ENCODE results near the gene NRF1. TPM values are rescaled to one million over a fixed set of nuclear protein-coding genes. Genes with fewer than 3 reads are reported as not detected.
"Not testable (repeated sequence)": the region's sequence is repeated elsewhere in the genome, so short reads cannot be mapped to it uniquely, and the experiment has no call there.

The NRF1 gene
- total RNA-seq = 10 to 100 TPM; 11.7 to 13.8 TPM
- long read RNA-seq, donor 1, partial matches to known transcripts = 0 of 7 reads
- long read RNA-seq, donor 1, other reads (novel, unspliced or antisense) = 4 of 7 reads
- long read RNA-seq, donor 2, partial matches to known transcripts = 1 of 5 reads
- long read RNA-seq, donor 2, other reads (novel, unspliced or antisense) = 4 of 5 reads

- intact Hi-C loops (cut with DNase I) = no loop called here
- peak; percentile 97 for DNase-seq (ENCODE audit: low spot score)
Measured at GRCh38 chr7:129611246-129612111, at the start of gene NRF1. TSS of gene NRF1 (plus strand) at chr7:129611720. CDS start at chr7:129657352, 45,632 bp downstream.

GRCh38 chr7:129566323-129566722 is 45.2 kb upstream of the NRF1 start:
- intact Hi-C loops (cut with DNase I) = loop anchor here in 1 of 2 donors (10.0 kb wide), 1 partner anchor 1608 kb away; no protein-coding TSS in a partner anchor

GRCh38 chr7:129567377-129567776 is 44.1 kb upstream of the NRF1 start:
- intact Hi-C loops (cut with DNase I) = loop anchor here in 1 of 2 donors (10.0 kb wide), 1 partner anchor 1607 kb away; no protein-coding TSS in a partner anchor

More at GRCh38 chr7:129566323-129566722, 45.2 kb upstream of the NRF1 start:
- DNase-seq (ENCODE audit: low spot score) = not testable (repeated sequence)

GRCh38 chr7:129568240-129568639 is 43.3 kb upstream of the NRF1 start:
- no peak for DNase-seq (ENCODE audit: low spot score)
- intact Hi-C loops (cut with DNase I) = loop anchor here in 1 of 2 donors (10.0 kb wide), 1 partner anchor 1607 kb away; no protein-coding TSS in a partner anchor

More at GRCh38 chr7:129567377-129567776, 44.1 kb upstream of the NRF1 start:
- no peak for DNase-seq (ENCODE audit: low spot score)

- intact Hi-C loops (cut with DNase I) = loop anchor here in 1 of 2 donors (10.0 kb wide), 1 partner anchor 1605 kb away; no protein-coding TSS in a partner anchor
- no peak for DNase-seq (ENCODE audit: low spot score)
Measured at GRCh38 chr7:129569326-129569725, 42.2 kb upstream of the NRF1 start.

GRCh38 chr7:129569811-129570215 is 41.7 kb upstream of the NRF1 start:
- no peak for DNase-seq (ENCODE audit: low spot score)
- intact Hi-C loops (cut with DNase I) = loop anchor here in 1 of 2 donors (10.0 kb wide), 1 partner anchor 1605 kb away; no protein-coding TSS in a partner anchor

- intact Hi-C loops (cut with DNase I) = no loop called here
Measured at GRCh38 chr7:129571201-129571600, 40.3 kb upstream of the NRF1 start.

GRCh38 chr7:129572205-129572604 is 39.3 kb upstream of the NRF1 start:
- DNase-seq (ENCODE audit: low spot score) = no peak
- intact Hi-C loops (cut with DNase I) = no loop called here

More at GRCh38 chr7:129571201-129571600, 40.3 kb upstream of the NRF1 start:
- DNase-seq (ENCODE audit: low spot score) = no peak

GRCh38 chr7:129574487-129574886 is 37.0 kb upstream of the NRF1 start:
- intact Hi-C loops (cut with DNase I) = no loop called here
- no peak for DNase-seq (ENCODE audit: low spot score)

GRCh38 chr7:129575699-129576098 is 35.8 kb upstream of the NRF1 start:
- intact Hi-C loops (cut with DNase I) = no loop called here
- DNase-seq (ENCODE audit: low spot score) = no peak

- DNase-seq (ENCODE audit: low spot score) = no peak
- intact Hi-C loops (cut with DNase I) = no loop called here
Measured at GRCh38 chr7:129576138-129576537, 35.4 kb upstream of the NRF1 start.

- intact Hi-C loops (cut with DNase I) = no loop called here
- DNase-seq (ENCODE audit: low spot score) = no peak
Measured at GRCh38 chr7:129578829-129579228, 32.7 kb upstream of the NRF1 start.

GRCh38 chr7:129586179-129586578 is 25.3 kb upstream of the NRF1 start:
- intact Hi-C loops (cut with DNase I); DNase-seq (ENCODE audit: low spot score): not testable (repeated sequence)

- intact Hi-C loops (cut with DNase I) = no loop called here
- DNase-seq (ENCODE audit: low spot score) = no peak
Measured at GRCh38 chr7:129588268-129588667, 23.3 kb upstream of the NRF1 start.

GRCh38 chr7:129591868-129592267 is 19.7 kb upstream of the NRF1 start:
- intact Hi-C loops (cut with DNase I) = no loop called here
- no peak for DNase-seq (ENCODE audit: low spot score)

GRCh38 chr7:129596386-129596785 is 15.1 kb upstream of the NRF1 start:
- intact Hi-C loops (cut with DNase I); DNase-seq (ENCODE audit: low spot score): not testable (repeated sequence)

- intact Hi-C loops (cut with DNase I) = no loop called here
- DNase-seq (ENCODE audit: low spot score) = no peak
Measured at GRCh38 chr7:129597672-129598071, 13.8 kb upstream of the NRF1 start.

- no peak for DNase-seq (ENCODE audit: low spot score)
- intact Hi-C loops (cut with DNase I) = no loop called here
Measured at GRCh38 chr7:129599174-129599573, 12.3 kb upstream of the NRF1 start.

GRCh38 chr7:129603594-129603993 is 7.9 kb upstream of the NRF1 start:
- intact Hi-C loops (cut with DNase I); DNase-seq (ENCODE audit: low spot score): not testable (repeated sequence)

- DNase-seq (ENCODE audit: low spot score); intact Hi-C loops (cut with DNase I): not testable (repeated sequence)
Measured at GRCh38 chr7:129604021-129604420, 7.5 kb upstream of the NRF1 start.
